IPS-15b (cell line): ENCODE results near the gene RFC2.

Source experiments
- H3K27me3 ChIP-seq: one replicate; pipeline ENCODE4 v1.6.1; 2013; ENCODE audit warnings: low read length; ENCODE audit not compliant: control insufficient read depth, insufficient read depth
- H3K36me3 ChIP-seq: one replicate; pipeline ENCODE4 v1.6.1; 2013; ENCODE audit warnings: low read length; ENCODE audit not compliant: control insufficient read depth, insufficient read depth
- H3K4me1 ChIP-seq: one replicate; pipeline ENCODE4 v1.6.1; 2013; ENCODE audit warnings: mild to moderate bottlenecking, low read length; ENCODE audit not compliant: control insufficient read depth, insufficient read depth
- H3K4me3 ChIP-seq: one replicate; pipeline ENCODE4 v1.5.1; 2013; ENCODE audit warnings: low read depth, low read length
- H3K9ac ChIP-seq: one replicate; pipeline ENCODE4 v1.6.1; 2013; ENCODE audit warnings: low read depth, mild to moderate bottlenecking, low read length
- H3K9me3 ChIP-seq: one replicate; pipeline ENCODE4 v1.6.1; 2013; ENCODE audit warnings: mild to moderate bottlenecking, low read length; ENCODE audit not compliant: control insufficient read depth, insufficient read depth

Gene RFC2

DNA sequence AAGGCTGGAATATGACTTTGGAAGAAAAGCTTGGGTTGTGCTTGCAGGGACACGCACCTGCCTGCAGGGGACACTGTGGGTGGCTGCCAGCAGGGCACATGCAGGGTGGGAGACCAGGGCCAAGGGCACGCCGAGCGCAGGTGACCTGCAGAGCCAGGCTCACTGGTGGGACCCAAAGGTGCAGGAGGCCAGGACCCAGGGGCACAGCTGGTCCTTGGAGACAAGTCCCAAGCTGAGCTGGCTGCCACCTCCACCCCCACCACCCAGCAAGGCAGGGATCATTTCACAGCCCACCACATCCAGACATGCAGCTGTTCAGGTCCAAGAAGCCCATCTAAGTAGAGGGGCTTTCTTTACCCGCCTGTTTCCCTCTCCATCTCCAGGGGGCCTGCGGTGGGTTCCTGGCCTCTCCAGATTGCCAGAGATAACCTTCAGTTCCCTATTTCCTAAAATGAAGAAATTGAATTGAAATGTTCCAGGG, 21.2 kb upstream of the RFC2 start:
- Histone ChIP-seq H3K9ac (no peak overlapping the region), H3K9me3 (no peaks in the 10 kb centered on the region), H3K4me1 (peaks cover 8% of the 10 kb centered on the region), H3K36me3 (no peaks in the 10 kb centered on the region), H3K4me3 (no peak overlapping the region), H3K27me3 (no peaks in the 10 kb centered on the region)

DNA sequence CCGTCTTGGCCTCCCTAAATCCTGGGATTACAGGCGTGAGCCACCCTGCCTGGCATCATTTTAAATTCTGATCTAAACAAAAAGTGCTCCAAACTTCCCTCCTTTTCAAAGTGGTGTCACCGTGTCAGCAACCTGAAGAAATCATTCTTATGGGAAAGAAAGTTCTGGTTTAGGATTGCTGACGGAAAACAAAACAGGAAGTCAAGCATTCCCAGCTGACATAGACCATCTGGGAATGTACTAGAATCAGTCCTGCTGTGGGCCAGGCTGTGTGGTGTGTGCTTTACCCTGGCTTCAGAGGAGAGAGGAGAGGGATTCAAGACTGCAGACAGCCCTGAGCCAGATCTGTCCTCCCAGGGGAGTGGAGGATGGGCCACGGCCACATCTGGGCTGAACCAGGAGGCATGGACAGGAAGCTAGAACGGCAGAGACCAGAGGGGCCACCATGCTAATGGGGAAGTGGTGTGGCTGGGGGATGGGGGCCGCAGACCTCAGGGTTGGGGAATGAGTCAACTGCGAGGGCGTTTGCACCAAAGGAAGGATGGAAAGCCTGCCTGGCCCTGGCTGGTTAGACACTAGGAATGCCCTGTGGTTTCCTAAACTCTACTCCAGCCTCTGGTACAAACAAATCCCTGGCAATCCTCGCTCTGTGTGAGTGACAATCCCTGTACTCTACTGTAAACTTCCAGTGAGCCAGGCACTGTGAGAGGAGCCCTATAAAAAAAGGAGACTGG, 18.3 kb upstream of the RFC2 start:
- peaks cover 4% of the 10 kb centered on the region for H3K4me1 ChIP-seq
- H3K36me3 ChIP-seq, result no peaks in the 10 kb centered on the region
- no peaks in the 10 kb centered on the region for H3K27me3 ChIP-seq
- H3K9me3 ChIP-seq, result no peaks in the 10 kb centered on the region
- H3K4me3 ChIP-seq, result no peak overlapping the region
- H3K9ac ChIP-seq, result no peak overlapping the region

DNA sequence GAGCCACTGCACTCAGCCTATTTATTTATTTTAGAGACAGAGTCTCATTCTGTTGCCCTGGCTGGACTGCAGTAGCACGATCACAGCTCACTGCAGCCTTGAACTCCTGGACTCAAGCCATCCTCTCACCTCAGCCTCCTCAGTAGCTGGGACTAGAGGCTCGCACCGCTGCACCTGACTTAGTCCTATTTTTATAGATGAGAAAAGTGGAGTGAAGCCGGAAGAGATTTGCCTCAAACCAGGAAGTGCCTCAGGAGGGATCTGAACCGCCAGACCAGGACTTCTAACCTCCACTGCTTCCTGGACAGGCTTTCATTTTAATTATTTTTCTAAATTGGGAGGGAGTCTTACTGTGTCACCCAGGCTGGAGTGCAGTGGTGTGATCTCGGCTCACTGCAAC, 17.5 kb upstream of the RFC2 start:
- H3K9ac ChIP-seq, result no peak overlapping the region
- H3K27me3 ChIP-seq, result no peaks in the 10 kb centered on the region
- peaks cover 4% of the 10 kb centered on the region for H3K4me1 ChIP-seq
- no peaks in the 10 kb centered on the region for H3K36me3 ChIP-seq
- no peaks in the 10 kb centered on the region for H3K9me3 ChIP-seq
- no peak overlapping the region for H3K4me3 ChIP-seq

DNA sequence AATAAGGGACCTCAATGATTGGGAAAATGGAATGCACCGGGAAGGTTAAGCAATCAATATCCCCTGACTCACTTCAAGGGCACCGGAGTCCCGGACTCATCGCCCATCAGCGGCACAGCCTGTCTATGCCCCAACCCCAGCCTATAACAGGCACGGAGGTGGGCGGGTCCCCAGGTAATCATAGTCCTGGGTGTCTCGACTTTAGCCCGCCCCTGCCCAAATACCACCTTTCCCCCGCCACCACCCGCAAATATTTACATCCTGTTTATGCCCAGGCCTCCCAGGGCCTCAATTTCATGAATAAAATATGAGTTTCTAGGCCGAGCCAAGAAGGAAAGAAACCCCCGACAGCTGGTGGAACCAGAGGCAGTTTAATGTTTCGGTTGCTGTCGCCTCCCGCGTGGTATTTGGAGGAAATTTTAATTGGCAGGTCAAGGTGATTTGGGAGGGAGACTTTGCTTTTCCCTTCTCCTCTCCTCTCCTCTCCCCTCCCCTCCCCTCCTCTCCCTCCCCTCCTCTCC, 15.6 kb upstream of the RFC2 start:
- Histone ChIP-seq H3K9me3 (no peaks in the 10 kb centered on the region), H3K9ac (no peak overlapping the region), H3K27me3 (no peaks in the 10 kb centered on the region), H3K4me3 (peak overlapping the region; percentile 26), H3K4me1 (peaks cover 4% of the 10 kb centered on the region), H3K36me3 (no peaks in the 10 kb centered on the region)

DNA sequence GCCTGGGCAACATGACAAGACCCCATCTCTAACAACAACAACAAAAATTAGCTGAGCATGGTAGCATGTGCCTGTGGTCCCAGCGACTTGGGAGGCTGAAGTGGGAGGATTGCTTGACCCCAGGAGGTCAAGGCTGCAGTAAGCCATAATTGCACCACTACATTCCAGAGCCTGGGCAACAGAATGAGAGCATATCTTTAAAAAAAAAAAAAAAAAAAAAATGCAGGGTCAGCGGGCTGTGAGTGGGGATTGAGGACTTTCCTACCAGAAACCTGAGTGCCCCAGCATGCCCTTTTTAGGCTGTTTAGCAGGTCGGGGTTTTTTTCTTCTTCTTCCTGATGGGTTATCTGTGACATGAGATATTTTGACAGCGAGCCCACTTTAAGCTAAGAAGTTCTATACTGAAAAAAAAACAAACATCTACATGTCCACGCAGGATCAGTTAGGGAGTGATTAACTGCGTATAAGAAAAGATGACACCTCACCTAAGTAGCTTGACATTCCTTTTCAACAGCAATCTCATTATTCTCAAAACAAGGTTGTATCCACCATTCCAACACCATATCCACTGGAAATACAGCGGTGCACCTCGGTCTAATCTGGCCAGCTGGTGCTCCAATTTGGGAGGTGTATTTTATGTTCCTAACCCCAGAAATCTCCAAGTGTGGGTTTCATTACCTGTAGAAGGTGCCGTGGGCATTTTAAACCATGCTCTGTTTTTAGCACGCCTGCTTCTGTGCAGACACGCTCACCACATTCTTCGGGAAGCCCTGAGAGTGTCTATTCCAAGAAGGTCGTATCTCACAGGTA, 13.8 kb upstream of the RFC2 start:
- no peaks in the 10 kb centered on the region for H3K27me3 ChIP-seq
- peaks cover 4% of the 10 kb centered on the region for H3K4me1 ChIP-seq
- no peaks in the 10 kb centered on the region for H3K36me3 ChIP-seq
- H3K4me3 ChIP-seq, result no peak overlapping the region
- no peaks in the 10 kb centered on the region for H3K9me3 ChIP-seq
- H3K9ac ChIP-seq, result no peak overlapping the region

DNA sequence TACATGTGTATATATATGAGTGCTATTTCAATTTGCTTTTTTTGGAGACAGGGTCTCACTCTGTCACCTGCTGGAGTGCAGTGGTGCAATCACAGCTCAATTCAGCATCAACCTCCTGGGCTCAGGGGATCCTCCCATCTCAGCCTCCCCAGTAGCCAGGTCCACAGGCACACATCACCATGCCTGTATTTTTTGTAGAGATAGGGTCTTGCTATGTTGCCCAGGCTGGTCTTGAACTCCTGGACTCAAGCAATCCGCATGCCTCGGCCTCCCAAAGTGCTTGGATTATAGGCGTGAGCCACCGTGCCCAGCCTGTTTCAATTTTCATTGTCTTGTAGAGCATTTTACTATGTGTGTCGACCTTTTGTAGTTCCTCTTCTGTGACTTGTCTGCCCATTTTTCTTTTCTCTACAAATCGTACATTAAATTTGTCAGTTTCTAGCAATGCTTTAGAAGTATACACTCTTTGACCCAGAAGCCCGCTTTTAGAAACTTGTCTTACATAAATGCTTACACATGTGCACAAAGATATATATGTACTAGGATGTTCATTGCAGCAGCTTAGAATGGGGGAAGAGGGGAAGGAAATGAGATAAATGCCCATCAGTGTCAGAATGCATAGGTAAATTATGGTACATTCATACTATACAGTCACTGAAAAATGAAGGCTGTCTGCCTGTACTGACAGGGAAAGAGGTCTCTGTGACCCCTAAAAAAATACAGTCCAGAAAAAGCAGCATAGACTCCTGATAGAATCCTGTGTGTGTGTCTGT, 12.2 kb upstream of the RFC2 start:
- H3K27me3 ChIP-seq, result no peaks in the 10 kb centered on the region
- no peak overlapping the region for H3K9ac ChIP-seq

DNA sequence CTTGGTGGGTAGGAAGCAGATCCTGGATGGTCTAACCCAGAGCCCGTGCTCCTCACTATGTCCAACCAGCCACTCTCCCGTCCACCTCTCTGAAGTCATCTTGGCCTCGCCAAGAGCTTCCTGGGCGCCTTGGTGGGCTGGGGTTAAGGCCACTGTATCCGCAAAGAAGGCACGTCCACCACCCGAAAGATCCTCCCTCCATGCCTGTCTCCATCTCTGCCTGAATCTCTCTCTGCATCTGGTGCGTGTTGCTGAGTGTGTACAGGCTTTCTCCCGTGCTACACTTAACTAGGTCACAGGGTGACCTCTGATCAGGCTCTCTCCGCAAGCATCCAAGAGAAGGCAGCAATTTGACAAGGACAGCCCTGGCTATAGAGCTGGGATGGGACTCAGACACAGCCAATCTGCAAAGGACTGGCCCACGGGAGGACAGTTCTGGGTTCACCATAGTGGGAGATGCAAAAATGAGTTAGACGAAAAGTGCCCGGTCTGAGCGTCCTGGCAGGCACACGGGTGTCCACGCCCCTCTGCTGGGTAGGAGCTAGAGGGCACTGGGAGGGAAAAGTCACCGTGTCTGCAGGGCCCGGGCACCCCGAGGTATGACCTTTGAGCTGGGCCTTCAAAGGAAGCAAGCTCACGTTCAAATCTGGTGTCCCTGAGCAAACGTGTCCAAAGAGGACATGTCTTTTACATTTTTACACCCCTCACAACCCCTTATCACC, 9.4 kb upstream of the RFC2 start:
- no peaks in the 10 kb centered on the region for H3K36me3 ChIP-seq
- H3K9me3 ChIP-seq, result no peaks in the 10 kb centered on the region
- H3K4me1 ChIP-seq, result no peaks in the 10 kb centered on the region
- H3K27me3 ChIP-seq, result no peaks in the 10 kb centered on the region
- H3K4me3 ChIP-seq, result no peak overlapping the region
- H3K9ac ChIP-seq, result no peak overlapping the region

More for the DNA sequence above, 12.2 kb upstream of the RFC2 start:
- Histone ChIP-seq H3K4me1 (no peaks in the 10 kb centered on the region), H3K9me3 (no peaks in the 10 kb centered on the region), H3K36me3 (no peaks in the 10 kb centered on the region), H3K4me3 (no peak overlapping the region)

DNA sequence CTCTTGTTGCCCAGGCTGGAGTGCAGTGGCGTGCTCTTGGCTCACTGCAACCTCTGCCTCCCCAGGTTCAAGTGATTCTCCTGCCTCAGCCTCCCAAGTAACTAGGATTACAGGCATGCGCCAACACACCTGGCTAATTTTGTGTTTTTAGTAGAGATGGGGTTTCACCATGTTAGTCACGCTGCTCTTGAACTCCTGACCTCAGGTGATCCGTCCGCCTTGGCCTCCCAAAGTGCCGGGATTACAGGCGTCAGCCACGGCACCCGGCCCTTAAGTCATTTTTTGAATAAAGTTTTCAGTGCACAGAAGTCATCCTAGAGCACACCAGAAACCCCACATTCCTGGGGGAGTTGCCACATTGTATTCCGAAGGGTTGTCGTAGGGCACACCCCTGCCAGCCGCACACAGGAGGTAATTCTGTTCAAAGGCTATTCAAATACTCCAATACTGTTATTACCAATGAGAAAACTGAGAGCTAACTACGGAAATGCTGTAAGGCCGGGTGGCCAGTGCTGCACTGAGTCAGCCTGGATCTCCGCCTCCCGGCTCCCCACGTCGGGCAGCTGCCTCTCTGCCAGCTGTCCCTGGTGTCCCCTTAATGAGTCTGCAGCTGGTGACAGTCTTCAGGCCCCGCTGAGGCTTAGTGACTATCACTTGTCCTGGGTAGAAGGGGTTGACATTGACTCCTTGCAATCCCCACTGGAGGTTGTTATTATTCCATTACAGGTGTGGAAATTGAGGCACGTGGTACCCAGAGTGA, 8.6 kb upstream of the RFC2 start:
- Histone ChIP-seq H3K9me3 (no peaks in the 10 kb centered on the region), H3K36me3 (no peaks in the 10 kb centered on the region), H3K27me3 (no peaks in the 10 kb centered on the region), H3K9ac (no peak overlapping the region), H3K4me1 (no peaks in the 10 kb centered on the region), H3K4me3 (no peak overlapping the region)

DNA sequence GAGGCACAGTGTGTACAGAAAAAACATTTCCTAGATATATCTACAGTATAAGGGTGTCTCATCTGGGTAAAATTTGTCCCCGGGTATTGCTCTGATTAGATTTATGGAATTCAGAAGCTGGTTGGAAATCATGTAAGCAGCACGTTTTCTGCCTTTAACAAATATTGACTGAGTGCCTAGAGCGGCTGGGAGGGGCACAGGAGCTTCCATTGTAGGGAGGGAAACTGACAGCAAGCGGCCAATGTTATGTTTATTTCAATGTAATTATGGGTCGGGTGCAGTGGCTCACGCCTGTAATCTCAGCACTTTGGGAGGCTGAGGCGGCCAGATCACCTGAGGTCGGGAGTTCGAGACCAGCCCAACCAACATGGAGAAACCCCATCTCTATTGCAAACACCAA, 4.4 kb upstream of the RFC2 start:
- H3K27me3 ChIP-seq, result no peaks in the 10 kb centered on the region
- no peak overlapping the region for H3K4me3 ChIP-seq
- no peaks in the 10 kb centered on the region for H3K4me1 ChIP-seq
- no peak overlapping the region for H3K9ac ChIP-seq
- H3K9me3 ChIP-seq, result no peaks in the 10 kb centered on the region
- H3K36me3 ChIP-seq, result no peaks in the 10 kb centered on the region

DNA sequence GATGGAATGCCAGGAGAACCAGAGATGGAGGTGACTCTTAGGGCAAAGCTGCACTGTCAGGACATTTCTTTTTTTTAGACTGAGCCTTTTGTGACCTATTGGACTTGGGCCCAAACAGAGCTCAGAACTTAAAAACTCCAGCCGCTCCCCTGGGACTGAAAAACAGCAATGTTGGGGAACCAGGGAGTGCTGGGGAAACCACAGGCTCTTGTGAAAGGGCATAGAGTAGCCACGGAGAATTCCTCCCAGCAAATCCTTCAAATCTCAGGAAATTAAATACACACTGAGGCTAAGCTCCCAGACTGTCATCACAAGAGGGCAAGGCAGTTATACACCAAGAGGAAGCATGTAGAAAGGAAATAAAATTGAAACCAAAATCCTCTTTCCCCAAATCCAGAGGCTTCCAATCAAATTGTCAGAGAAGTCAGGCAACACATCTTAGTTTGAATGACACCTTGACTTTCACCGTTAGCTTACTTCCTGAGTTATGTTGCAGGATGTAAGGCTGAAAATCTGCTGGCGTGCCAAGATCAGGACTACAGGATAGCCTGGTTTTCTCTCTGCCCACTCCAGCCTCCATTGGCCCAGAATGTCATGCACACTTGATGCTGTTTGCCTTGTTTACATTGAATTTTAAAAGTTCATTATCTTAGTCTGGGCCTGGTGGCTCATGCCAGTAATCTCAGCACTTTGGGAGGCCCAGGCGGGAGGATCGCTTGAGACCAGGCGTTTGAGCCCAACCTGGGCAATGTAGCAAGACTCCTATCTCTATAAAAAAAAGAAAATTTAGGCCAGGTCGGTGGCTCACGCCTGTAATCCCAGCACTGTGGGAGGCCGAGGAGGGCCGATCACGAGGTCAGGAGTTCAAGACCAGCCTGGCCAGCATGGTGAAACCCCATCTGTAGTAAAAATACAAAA, 2.6 kb upstream of the RFC2 start:
- no peaks in the 10 kb centered on the region for H3K27me3 ChIP-seq
- no peak overlapping the region for H3K4me3 ChIP-seq
- no peak overlapping the region for H3K9ac ChIP-seq
- peaks cover 5% of the 10 kb centered on the region for H3K36me3 ChIP-seq
- H3K4me1 ChIP-seq, result peaks cover 4% of the 10 kb centered on the region
- no peaks in the 10 kb centered on the region for H3K9me3 ChIP-seq
